Measurements from ENCODE around the gene SIRT7. TPM values are rescaled to one million over a fixed set of nuclear protein-coding genes. Genes with fewer than 3 reads are reported as not detected.

Gene SIRT7
- total RNA-seq, 4 donors from 2014 or later, result 76.5 to 315 (median 172) TPM

DNA sequence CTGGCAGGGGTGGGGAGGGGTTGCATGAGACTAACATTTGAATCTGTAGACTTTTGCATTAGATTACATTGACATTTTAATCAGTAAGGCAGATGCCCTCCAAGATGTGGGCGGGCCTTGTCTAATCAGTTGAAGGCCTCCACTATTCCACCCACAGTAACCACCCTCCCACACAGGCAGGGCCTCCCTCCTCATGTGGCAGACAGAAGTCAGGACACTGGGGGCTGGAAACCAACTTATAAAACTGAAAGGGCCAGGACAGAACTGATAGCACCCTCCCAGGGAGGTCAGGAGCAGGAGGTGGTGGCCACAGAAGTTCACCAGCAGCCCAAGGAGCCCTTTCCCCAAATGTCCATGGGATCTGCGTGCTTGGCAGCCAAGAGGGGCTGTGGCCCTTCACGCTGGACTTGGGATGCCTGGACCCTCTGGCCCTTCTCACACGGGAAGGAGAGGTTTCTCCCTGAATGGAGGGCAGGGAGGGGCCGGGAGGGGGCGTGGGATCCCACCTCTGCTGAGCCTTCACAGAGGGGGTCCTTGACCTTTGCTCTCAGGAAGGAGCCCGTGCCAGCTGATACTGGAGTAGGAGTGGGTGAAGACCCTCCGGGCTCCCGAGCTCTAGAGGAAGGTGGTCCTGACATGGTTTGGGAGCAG, 14.5 kb upstream of the SIRT7 start:
- H3K4me3 ChIP-seq, result no peak overlapping the region
- peaks cover 17% of the 10 kb centered on the region for H3K27me3 ChIP-seq
- in situ Hi-C loops (cut with MboI; ENCODE audit: low pct_ligation_motif_present in 1 of 4, low pct_unique_long_range_greater_than_20kb in 1 of 4, low sequenced_read_pairs in 3 of 4) (no loop called here), intact Hi-C loops (cut with DNase I; ENCODE audit: low total_unique reads) (no loop called here)
- H3K4me1 ChIP-seq, result peaks cover 13 to 39% (median 26%) of the 10 kb centered on the region in 4 donors
- TF ChIP-seq POLR2AphosphoS5 (IDR thresholded peaks at IDR 0.05), result no peak
- TF ChIP-seq POLR2A (IDR thresholded peaks at IDR 0.05), result no peak
- TF ChIP-seq, protein P1, sequence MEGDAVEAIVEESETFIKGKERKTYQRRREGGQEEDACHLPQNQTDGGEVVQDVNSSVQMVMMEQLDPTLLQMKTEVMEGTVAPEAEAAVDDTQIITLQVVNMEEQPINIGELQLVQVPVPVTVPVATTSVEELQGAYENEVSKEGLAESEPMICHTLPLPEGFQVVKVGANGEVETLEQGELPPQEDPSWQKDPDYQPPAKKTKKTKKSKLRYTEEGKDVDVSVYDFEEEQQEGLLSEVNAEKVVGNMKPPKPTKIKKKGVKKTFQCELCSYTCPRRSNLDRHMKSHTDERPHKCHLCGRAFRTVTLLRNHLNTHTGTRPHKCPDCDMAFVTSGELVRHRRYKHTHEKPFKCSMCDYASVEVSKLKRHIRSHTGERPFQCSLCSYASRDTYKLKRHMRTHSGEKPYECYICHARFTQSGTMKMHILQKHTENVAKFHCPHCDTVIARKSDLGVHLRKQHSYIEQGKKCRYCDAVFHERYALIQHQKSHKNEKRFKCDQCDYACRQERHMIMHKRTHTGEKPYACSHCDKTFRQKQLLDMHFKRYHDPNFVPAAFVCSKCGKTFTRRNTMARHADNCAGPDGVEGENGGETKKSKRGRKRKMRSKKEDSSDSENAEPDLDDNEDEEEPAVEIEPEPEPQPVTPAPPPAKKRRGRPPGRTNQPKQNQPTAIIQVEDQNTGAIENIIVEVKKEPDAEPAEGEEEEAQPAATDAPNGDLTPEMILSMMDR (IDR thresholded peaks at IDR 0.05), result no peak
- no peak for TF ChIP-seq EP300 (IDR thresholded peaks at IDR 0.05; ENCODE audit: low read depth)
- no peaks in the 10 kb centered on the region for H3K36me3 ChIP-seq
- WGBS, 2 donors (ENCODE audit: low coverage in 1 of 2), result 87% methylated on average over 9 of the region's 9 CpGs; no CpG with 5 or more reads in 1 of the 2 donors
- no peak for DNase-seq
- H3K9me3 ChIP-seq, result no peaks in the 10 kb centered on the region
- no peak overlapping the region for H3K27ac ChIP-seq

DNA sequence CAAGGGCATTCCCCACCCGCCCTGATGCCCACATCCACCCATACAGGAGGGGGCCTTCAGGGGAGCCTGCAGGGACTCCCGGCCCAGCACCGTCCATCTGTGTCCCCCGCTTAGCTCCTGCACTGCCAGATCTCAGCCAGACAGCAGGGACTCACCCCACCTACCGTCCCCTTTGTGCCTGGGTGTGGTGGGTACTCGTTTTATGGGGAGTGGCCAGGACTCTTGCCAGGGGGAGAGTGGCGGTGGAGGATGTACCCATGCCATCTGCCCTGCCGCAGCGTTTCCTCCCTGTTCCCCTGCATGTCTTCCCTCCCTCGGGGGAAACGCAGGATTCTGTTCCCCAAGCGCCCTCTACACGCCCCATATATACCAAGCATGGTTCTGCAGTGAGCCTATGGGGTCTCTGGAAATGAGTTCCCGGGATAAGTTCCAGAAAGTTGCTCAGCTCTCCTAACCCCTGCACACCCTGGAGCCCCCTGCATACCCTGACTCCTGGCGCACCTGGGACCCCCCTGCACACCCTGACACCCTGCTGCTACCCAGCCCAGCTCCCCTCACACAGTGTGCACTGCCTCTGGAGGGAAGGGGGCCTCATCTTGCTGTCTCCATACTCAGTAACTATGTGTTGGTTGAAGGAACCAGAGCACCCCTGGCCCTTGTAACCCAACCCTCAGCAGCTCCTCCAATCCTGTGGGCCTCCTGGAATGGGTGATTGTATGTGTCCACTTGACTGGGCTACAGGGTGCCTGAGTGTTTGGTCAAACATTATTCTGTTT, 13.8 kb upstream of the SIRT7 start:
- TF ChIP-seq EP300 (IDR thresholded peaks at IDR 0.05; ENCODE audit: low read depth), result no peak
- TF ChIP-seq POLR2AphosphoS5 (IDR thresholded peaks at IDR 0.05), result no peak
- TF ChIP-seq POLR2A (IDR thresholded peaks at IDR 0.05), result no peak
- TF ChIP-seq, protein P1 (IDR thresholded peaks at IDR 0.05), result no peak
- DNase-seq, result no peak
- Histone ChIP-seq H3K4me1 (peaks cover 10 to 34% (median 21%) of the 10 kb centered on the region in 4 donors), H3K27me3 (peaks cover 17% of the 10 kb centered on the region), H3K27ac (no peak overlapping the region), H3K4me3 (no peak overlapping the region), H3K36me3 (no peaks in the 10 kb centered on the region), H3K9me3 (no peaks in the 10 kb centered on the region)
- in situ Hi-C loops (cut with MboI; ENCODE audit: low pct_ligation_motif_present in 1 of 4, low pct_unique_long_range_greater_than_20kb in 1 of 4, low sequenced_read_pairs in 3 of 4), result no loop called here
- 34% methylated on average over 14 of the region's 15 CpGs; no CpG with 5 or more reads in 1 of the 2 donors for WGBS, 2 donors (ENCODE audit: low coverage in 1 of 2)
- intact Hi-C loops (cut with DNase I; ENCODE audit: low total_unique reads), result no loop called here

DNA sequence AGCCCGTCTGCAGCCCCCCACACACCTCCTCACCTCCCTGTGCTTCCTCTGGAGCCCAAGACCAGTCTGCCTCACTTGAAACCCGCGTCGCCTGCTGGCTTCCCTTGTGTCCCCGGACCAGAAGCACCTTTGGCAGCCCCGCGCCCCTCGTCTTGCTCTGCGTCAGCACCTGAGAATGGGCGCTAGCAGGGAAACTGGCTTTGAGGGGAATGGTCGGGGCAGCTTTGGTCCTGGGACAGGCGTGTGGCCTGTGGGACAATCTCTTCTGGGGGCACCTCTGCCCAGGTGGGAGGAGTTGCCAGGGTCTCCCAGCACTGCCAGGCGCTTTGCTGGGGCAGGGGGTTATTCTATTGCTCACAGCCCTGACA, 13.2 kb upstream of the SIRT7 start:
- peaks cover 8 to 31% (median 19%) of the 10 kb centered on the region in 4 donors for H3K4me1 ChIP-seq
- H3K27ac ChIP-seq, result no peak overlapping the region
- TF ChIP-seq, protein P1 (IDR thresholded peaks at IDR 0.05), result no peak
- no peak for TF ChIP-seq POLR2A (IDR thresholded peaks at IDR 0.05)
- TF ChIP-seq EP300 (IDR thresholded peaks at IDR 0.05; ENCODE audit: low read depth), result no peak
- TF ChIP-seq POLR2AphosphoS5 (IDR thresholded peaks at IDR 0.05), result no peak
- H3K27me3 ChIP-seq, result peaks cover 17% of the 10 kb centered on the region
- DNase-seq, result no peak
- 77% methylated on average over 13 of the region's 13 CpGs; no CpG with 5 or more reads in 1 of the 2 donors for WGBS, 2 donors (ENCODE audit: low coverage in 1 of 2)
- intact Hi-C loops (cut with DNase I; ENCODE audit: low total_unique reads), result no loop called here
- no peak overlapping the region for H3K4me3 ChIP-seq
- in situ Hi-C loops (cut with MboI; ENCODE audit: low pct_ligation_motif_present in 1 of 4, low pct_unique_long_range_greater_than_20kb in 1 of 4, low sequenced_read_pairs in 3 of 4), result no loop called here
- H3K9me3 ChIP-seq, result no peaks in the 10 kb centered on the region
- H3K36me3 ChIP-seq, result no peaks in the 10 kb centered on the region

All from transverse colon (tissue), 4 donors.